ENCODE measurements around the gene GSC2. TPM values are rescaled to one million over a fixed set of nuclear protein-coding genes. Genes with fewer than 3 reads are reported as not detected.

The GSC2 gene
- polyA plus RNA-seq, 3 donors = not detected

DNA sequence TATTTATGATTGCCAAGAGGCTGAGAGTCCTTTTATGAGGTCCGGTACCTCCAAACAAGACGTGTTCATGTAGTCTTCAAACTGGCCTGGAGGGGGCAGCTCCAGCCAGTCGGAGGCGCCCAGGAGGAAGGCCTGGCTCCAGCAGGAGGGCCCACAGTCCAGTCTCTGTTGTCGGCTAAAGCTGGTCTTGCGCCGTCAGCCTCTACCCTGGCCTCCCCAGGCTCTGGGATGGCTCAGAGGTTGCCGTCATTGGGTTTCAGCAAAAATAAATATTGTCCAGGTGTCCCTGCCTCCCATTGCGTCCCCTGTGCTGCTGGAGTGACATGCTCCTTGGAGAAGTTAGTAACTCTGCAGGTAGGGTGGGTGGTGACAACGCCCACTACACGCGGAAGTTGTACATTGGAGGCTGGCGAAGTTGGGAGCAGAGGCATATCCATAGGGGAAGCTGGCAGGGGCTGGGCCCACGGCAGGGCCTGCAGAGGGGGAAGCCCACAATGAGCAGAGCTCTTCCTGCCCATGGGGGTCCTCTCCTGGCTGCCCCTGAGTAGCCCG lies 29.5 kb upstream of the GSC2 start:
- no peaks in the 10 kb centered on the region for H3K9me3 ChIP-seq (replicated peaks in 1 of 2; ENCODE audit: control insufficient read depth in 1 of 2, insufficient read depth in 1 of 2, low read length in 2 of 2)
- peaks cover 14% of the 10 kb centered on the region for H3K4me1 Mint-ChIP-seq
- peak overlapping the region in 2 of 7 donors; percentile 63 to 75 for H3K27ac Mint-ChIP-seq
- intact Hi-C loops (cut with micrococcal nuclease) = loop anchor here (2.0 to 5.0 kb wide), 2 partner anchors 113 kb away; partner anchors contain the start of gene CLTCL1 (in 1 of the 2)
- H3K27ac ChIP-seq (ENCODE audit: low read depth in 1 of 2, low read length in 2 of 2) = no peak overlapping the region
- H3K27me3 Mint-ChIP-seq (ENCODE audit: low read depth in 3 of 3) = peaks cover 0 to 3% (median 2%) of the 10 kb centered on the region in 3 donors
- no peak overlapping the region for H3K9ac ChIP-seq (ENCODE audit: insufficient read depth, low read length, poor library complexity, severe bottlenecking)
- 31% methylated on average over 14 of the region's 15 CpGs for WGBS (ENCODE audit: insufficient coverage)
- H3K79me2 ChIP-seq (ENCODE audit: insufficient read depth, low read length) = no peaks in the 10 kb centered on the region
- peak overlapping the region; percentile 49 to 83 (median 53) for H3K4me3 ChIP-seq (replicated peaks in 1 of 3; ENCODE audit: low read depth in 2 of 3, low read length in 3 of 3)
- H3K4me2 ChIP-seq (replicated peaks; ENCODE audit: extremely low read depth, low read length, poor library complexity, severe bottlenecking) = peak overlapping the region; percentile 96
- H3K4me1 ChIP-seq (ENCODE audit: control insufficient read depth in 1 of 2, insufficient read depth in 2 of 2, low read length in 2 of 2) = peaks cover 21 to 32% of the 10 kb centered on the region in 2 donors
- no peaks in the 10 kb centered on the region for H3K27me3 ChIP-seq (ENCODE audit: control insufficient read depth in 2 of 2, insufficient read depth in 2 of 2, low read length in 2 of 2)
- DNase-seq = peak; percentile 36 to 63 (median 48)
- TF ChIP-seq, protein P1, sequence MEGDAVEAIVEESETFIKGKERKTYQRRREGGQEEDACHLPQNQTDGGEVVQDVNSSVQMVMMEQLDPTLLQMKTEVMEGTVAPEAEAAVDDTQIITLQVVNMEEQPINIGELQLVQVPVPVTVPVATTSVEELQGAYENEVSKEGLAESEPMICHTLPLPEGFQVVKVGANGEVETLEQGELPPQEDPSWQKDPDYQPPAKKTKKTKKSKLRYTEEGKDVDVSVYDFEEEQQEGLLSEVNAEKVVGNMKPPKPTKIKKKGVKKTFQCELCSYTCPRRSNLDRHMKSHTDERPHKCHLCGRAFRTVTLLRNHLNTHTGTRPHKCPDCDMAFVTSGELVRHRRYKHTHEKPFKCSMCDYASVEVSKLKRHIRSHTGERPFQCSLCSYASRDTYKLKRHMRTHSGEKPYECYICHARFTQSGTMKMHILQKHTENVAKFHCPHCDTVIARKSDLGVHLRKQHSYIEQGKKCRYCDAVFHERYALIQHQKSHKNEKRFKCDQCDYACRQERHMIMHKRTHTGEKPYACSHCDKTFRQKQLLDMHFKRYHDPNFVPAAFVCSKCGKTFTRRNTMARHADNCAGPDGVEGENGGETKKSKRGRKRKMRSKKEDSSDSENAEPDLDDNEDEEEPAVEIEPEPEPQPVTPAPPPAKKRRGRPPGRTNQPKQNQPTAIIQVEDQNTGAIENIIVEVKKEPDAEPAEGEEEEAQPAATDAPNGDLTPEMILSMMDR (IDR thresholded peaks at IDR 0.05) = peak; percentile 74
- H3K36me3 Mint-ChIP-seq = peaks cover 9 to 17% of the 10 kb centered on the region in 2 donors
- H3K9me3 Mint-ChIP-seq = peaks cover 0 to 2% (median 0%) of the 10 kb centered on the region in 7 donors
- H4K20me1 ChIP-seq (ENCODE audit: insufficient read depth, low read length) = peaks cover 10% of the 10 kb centered on the region
- H3K4me3 Mint-ChIP-seq = peak overlapping the region; percentile 74 to 77
- H3K36me3 ChIP-seq (replicated peaks in 1 of 2; ENCODE audit: control insufficient read depth in 1 of 2, insufficient read depth in 2 of 2, low read length in 2 of 2) = peaks cover 7 to 19% of the 10 kb centered on the region in 2 donors
- H2AFZ ChIP-seq (ENCODE audit: insufficient read depth, low read depth, low read length, poor library complexity, severe bottlenecking) = peak overlapping the region; percentile 83

DNA sequence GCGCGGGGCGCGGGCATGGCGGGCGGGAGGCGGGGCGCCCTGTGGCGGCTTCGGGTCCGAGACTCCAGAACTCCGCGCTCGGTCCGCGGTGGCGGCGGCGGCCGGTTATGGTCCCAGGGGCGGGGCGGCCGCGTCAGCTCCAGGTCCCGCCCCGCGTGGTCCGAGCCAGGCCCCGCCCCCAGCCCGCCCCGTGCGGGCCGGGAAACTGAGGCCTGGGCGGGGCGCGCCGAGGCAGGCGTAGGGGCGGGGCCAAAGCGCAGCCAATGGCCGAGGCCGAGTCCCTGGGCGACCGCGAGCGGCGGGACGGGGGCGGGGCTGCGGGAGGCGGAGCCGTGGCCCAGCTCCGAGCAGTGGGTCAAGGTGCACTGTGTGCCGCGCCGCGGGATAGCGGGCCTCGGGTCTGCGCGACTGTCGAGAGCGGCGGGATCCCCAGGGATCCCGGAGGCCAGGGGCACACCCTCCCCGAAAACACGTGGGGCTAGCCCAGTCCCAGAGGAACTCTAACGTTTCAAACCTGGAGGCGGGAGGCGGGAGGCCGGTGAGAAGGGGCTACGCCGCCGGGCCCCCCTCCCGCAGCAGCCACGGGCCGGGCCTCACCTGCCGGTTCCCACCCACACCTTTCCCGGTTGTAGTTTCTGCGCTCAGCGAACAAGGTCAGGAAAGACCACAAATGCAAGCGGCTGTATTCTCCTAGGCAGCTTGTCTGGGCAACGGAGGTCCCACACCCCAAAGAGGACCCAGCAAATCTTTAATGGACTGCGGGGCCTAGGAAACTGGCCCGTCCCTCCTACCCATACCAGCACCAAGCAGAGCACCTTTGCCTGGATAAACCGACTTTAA lies 28.8 kb upstream of the GSC2 start, which contains the start of gene SLC25A1:
TSS of gene SLC25A1 (minus strand) at position 80 of the 840 bp plus-strand sequence. CDS start at position 17, 63 bp downstream.
- intact Hi-C loops (cut with micrococcal nuclease) = loop anchor here (2.0 to 5.0 kb wide), 2 partner anchors 113 to 114 kb away; partner anchors contain the start of gene CLTCL1 (in 1 of the 2)
- Histone ChIP-seq H3K27ac (ENCODE audit: low read depth in 1 of 2, low read length in 2 of 2) (peak within 1 kb of the TSS in 1 of 2 donors; percentile 36), H3K27me3 (ENCODE audit: control insufficient read depth in 2 of 2, insufficient read depth in 2 of 2, low read length in 2 of 2) (no peaks in the 10 kb centered on the region), H3K36me3 (replicated peaks in 1 of 2; ENCODE audit: control insufficient read depth in 1 of 2, insufficient read depth in 2 of 2, low read length in 2 of 2) (peaks cover 7 to 12% of the 10 kb centered on the region in 2 donors), H2AFZ (ENCODE audit: insufficient read depth, low read depth, low read length, poor library complexity, severe bottlenecking) (peak within 1 kb of the TSS; percentile 83), H3K4me3 (replicated peaks in 1 of 3; ENCODE audit: low read depth in 2 of 3, low read length in 3 of 3) (peak within 1 kb of the TSS; percentile 49 to 83 (median 75)), H3K4me2 (replicated peaks; ENCODE audit: extremely low read depth, low read length, poor library complexity, severe bottlenecking) (peak within 1 kb of the TSS; percentile 96), H3K4me1 (ENCODE audit: control insufficient read depth in 1 of 2, insufficient read depth in 2 of 2, low read length in 2 of 2) (peaks cover 28 to 39% of the 10 kb centered on the region in 2 donors), H3K79me2 (ENCODE audit: insufficient read depth, low read length) (no peaks in the 10 kb centered on the region), H4K20me1 (ENCODE audit: insufficient read depth, low read length) (peaks cover 14% of the 10 kb centered on the region), H3K9ac (ENCODE audit: insufficient read depth, low read length, poor library complexity, severe bottlenecking) (peak within 1 kb of the TSS; percentile 76), H3K9me3 (replicated peaks in 1 of 2; ENCODE audit: control insufficient read depth in 1 of 2, insufficient read depth in 1 of 2, low read length in 2 of 2) (no peaks in the 10 kb centered on the region)
- H3K27me3 Mint-ChIP-seq (ENCODE audit: low read depth in 3 of 3) = peaks cover 0 to 2% (median 2%) of the 10 kb centered on the region in 3 donors
- DNase-seq = peak; percentile 68 to 78 (median 78)
- peak within 1 kb of the TSS; percentile 74 to 77 for H3K4me3 Mint-ChIP-seq
- H3K4me1 Mint-ChIP-seq = peaks cover 21% of the 10 kb centered on the region
- H3K9me3 Mint-ChIP-seq = peaks cover 0 to 2% (median 0%) of the 10 kb centered on the region in 7 donors
- TF ChIP-seq, protein P1 (IDR thresholded peaks at IDR 0.05) = no peak
- peaks cover 5 to 10% of the 10 kb centered on the region in 2 donors for H3K36me3 Mint-ChIP-seq
- H3K27ac Mint-ChIP-seq = peak within 1 kb of the TSS in 2 of 7 donors; percentile 63 to 75
- under 1% methylated on average over 86 of the region's 86 CpGs for WGBS (ENCODE audit: insufficient coverage)
